MM.1S (cell line): ENCODE results near the gene LNX1.

Experiments used
- EZH2 ChIP-seq: fragments of 300-600 bp; sonication (generic); optimal IDR thresholded peaks from 2 replicates; pipeline ENCODE3; 2017; ENCODE audit warnings: low read depth, mild to moderate bottlenecking, antibody characterized with exemption, low read length, mixed read lengths
- EZH2phosphoT487 ChIP-seq: fragments of 300-600 bp; sonication (generic); IDR thresholded peaks from 2 replicates; pipeline ENCODE4 v1.6.1; 2018; ENCODE audit warnings: antibody characterized with exemption, low read length
- TF ChIP-seq, protein P1 (sequence below): fragments of 300-600 bp; sonication (generic); IDR thresholded peaks from 2 replicates; pipeline ENCODE4 v1.5.1; 2016; ENCODE audit warnings: antibody characterized with exemption, low read length, mixed read lengths

DNA sequence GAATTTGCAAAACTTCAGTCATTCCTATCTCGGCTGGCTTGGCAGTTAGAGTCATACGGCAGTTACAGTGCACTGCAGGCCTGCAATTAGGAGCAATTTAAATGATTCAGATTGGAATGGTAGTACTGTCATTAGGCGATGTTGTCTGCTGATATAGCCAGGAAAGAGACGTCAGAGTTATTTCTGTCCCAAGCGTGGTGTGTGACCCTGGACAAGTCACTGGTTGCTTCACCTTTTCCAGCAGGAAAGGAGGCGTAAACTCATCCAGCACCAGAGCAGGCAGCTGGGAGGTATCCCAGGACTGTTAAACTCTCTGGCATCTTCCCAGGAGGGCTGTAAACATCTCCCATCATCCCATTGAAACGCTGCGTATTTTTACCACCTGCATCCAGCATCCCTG, 836 bp upstream of the LNX1 start:
- TF ChIP-seq, protein P1, sequence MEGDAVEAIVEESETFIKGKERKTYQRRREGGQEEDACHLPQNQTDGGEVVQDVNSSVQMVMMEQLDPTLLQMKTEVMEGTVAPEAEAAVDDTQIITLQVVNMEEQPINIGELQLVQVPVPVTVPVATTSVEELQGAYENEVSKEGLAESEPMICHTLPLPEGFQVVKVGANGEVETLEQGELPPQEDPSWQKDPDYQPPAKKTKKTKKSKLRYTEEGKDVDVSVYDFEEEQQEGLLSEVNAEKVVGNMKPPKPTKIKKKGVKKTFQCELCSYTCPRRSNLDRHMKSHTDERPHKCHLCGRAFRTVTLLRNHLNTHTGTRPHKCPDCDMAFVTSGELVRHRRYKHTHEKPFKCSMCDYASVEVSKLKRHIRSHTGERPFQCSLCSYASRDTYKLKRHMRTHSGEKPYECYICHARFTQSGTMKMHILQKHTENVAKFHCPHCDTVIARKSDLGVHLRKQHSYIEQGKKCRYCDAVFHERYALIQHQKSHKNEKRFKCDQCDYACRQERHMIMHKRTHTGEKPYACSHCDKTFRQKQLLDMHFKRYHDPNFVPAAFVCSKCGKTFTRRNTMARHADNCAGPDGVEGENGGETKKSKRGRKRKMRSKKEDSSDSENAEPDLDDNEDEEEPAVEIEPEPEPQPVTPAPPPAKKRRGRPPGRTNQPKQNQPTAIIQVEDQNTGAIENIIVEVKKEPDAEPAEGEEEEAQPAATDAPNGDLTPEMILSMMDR = no peak
- no peak for TF ChIP-seq EZH2
- TF ChIP-seq EZH2phosphoT487 = no peak
